ENCODE measurements around the gene ZMYND10. TPM values are rescaled to one million over a fixed set of nuclear protein-coding genes. Genes with fewer than 3 reads are reported as not detected.

The ZMYND10 gene
- total RNA-seq, 1 experiment from 2014 or later, result 1.4 TPM

DNA sequence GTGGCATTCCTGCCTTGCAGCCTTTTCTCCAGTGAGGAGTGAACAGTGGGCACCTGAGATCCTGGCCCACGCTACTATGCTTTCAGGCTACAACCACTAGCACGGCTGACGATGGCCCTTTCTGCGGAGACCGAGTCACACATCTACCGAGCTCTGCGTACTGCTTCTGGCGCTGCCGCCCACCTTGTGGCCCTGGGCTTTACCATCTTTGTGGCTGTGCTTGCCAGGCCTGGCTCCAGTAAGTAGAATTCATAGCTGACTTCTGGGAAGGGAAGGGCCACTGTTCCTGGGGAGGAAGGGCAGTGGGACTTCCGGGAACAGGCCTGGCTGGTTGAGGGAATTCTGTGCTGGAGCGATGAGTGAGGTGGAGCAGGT is 5.8 kb upstream of the ZMYND10 start:
- Histone ChIP-seq H2BK15ac (ENCODE audit: low read depth, low read length) (no peak overlapping the region), H3K23me2 (ENCODE audit: insufficient read length, low read depth, low read length, poor library complexity, severe bottlenecking) (peaks cover 10% of the 10 kb centered on the region), H3K4me2 (ENCODE audit: insufficient read depth, insufficient read length, low read length) (peak overlapping the region; percentile 74), H3K56ac (ENCODE audit: insufficient read length, low read depth, low read length) (no peak overlapping the region), H4K91ac (ENCODE audit: insufficient read length, low read depth, low read length) (no peak overlapping the region), H4K5ac (ENCODE audit: insufficient read length, low read depth, low read length) (no peak overlapping the region), H4K20me1 (ENCODE audit: control insufficient read depth, insufficient read depth, insufficient read length) (no peaks in the 10 kb centered on the region), H3K27ac (ENCODE audit: insufficient read length, low read depth, low read length) (no peak overlapping the region), H3K14ac (ENCODE audit: insufficient read depth, low read length) (no peak overlapping the region), H2BK120ac (ENCODE audit: low read depth, low read length, poor library complexity, severe bottlenecking) (no peak overlapping the region), H2BK5ac (ENCODE audit: insufficient read length, low read length) (no peak overlapping the region), H3K27me3 (ENCODE audit: insufficient read depth, low read length) (no peaks in the 10 kb centered on the region), H3K79me2 (ENCODE audit: insufficient read depth, low read length) (no peaks in the 10 kb centered on the region), H2BK20ac (ENCODE audit: low read depth, low read length, poor library complexity, severe bottlenecking) (no peak overlapping the region), H3K9ac (ENCODE audit: extremely low read depth, insufficient read length, low read length) (no peak overlapping the region), H3K18ac (ENCODE audit: insufficient read length, low read depth, low read length) (no peak overlapping the region), H3K4me1 (ENCODE audit: insufficient read depth, low read length) (no peaks in the 10 kb centered on the region; the same call in 1 of the 2 replicates), H3K23ac (ENCODE audit: insufficient read length, low read depth, low read length) (no peak overlapping the region), H2BK12ac (ENCODE audit: insufficient read length, low read depth, low read length) (no peak overlapping the region), H3T11ph (ENCODE audit: low read length) (no peak overlapping the region), H3K9me3 (ENCODE audit: control insufficient read depth, low read depth, low read length) (no peaks in the 10 kb centered on the region), H2AK5ac (ENCODE audit: insufficient read length, low read length) (no peak overlapping the region), H4K8ac (replicated peaks; ENCODE audit: insufficient read length, low read depth, low read length) (no peak overlapping the region), H2AFZ (ENCODE audit: low read length) (no peak overlapping the region), H3K4ac (ENCODE audit: low read depth, low read length) (no peak overlapping the region), H3K79me1 (ENCODE audit: insufficient read depth, low read depth, low read length, poor library complexity, severe bottlenecking) (no peaks in the 10 kb centered on the region)
- peaks cover 14 to 16% of the 10 kb centered on the region in 2 experiments for H3K4me1 Mint-ChIP-seq
- WGBS (ENCODE audit: extremely low coverage, insufficient read length, low lambda C conversion rate), result no CpG with 5 or more reads among the region's 11 CpGs
- H3K9me3 Mint-ChIP-seq, result no peaks in the 10 kb centered on the region
- peaks cover 16 to 35% (median 28%) of the 10 kb centered on the region in 3 experiments; a peak in 6 of 7 replicates for H3K36me3 Mint-ChIP-seq (ENCODE audit: insufficient read depth in 1 of 3, low read depth in 3 of 3)
- H3K4me3 Mint-ChIP-seq, result peak overlapping the region; percentile 94 to 96
- no peak overlapping the region for H3K27ac Mint-ChIP-seq
- DNase-seq, result no peak
- TF ChIP-seq, protein P1, sequence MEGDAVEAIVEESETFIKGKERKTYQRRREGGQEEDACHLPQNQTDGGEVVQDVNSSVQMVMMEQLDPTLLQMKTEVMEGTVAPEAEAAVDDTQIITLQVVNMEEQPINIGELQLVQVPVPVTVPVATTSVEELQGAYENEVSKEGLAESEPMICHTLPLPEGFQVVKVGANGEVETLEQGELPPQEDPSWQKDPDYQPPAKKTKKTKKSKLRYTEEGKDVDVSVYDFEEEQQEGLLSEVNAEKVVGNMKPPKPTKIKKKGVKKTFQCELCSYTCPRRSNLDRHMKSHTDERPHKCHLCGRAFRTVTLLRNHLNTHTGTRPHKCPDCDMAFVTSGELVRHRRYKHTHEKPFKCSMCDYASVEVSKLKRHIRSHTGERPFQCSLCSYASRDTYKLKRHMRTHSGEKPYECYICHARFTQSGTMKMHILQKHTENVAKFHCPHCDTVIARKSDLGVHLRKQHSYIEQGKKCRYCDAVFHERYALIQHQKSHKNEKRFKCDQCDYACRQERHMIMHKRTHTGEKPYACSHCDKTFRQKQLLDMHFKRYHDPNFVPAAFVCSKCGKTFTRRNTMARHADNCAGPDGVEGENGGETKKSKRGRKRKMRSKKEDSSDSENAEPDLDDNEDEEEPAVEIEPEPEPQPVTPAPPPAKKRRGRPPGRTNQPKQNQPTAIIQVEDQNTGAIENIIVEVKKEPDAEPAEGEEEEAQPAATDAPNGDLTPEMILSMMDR (conservative IDR thresholded peaks at IDR 0.05), result no peak
- H3K27me3 Mint-ChIP-seq (ENCODE audit: low read depth), result peaks cover 6% of the 10 kb centered on the region
